ENCODE results near the gene GPHN. TPM values are rescaled to one million over a fixed set of nuclear protein-coding genes. Genes with fewer than 3 reads are reported as not detected.

GPHN gene
- total RNA-seq, 6 donors from 2014 or later: 24.4 to 45.1 (median 31.5) TPM

DNA sequence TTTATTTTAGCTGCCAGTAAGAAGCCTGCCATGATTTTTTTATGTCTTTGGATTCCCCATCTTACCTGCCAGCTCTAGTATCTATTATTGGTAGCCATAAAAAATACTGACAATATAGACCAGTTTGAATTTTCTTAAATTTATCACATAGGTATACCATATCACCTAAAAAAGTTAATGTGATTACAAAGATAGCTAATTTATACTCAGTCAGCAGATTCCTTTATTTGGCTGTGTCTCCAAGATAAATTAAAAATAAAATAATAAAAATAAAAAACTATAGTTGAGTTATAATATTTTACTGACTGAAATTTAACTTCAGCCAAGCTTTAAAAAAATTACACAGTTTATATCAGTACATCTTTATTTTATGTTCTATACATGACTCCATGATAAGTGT is 128.3 kb downstream of the GPHN start:
- H3K27me3 ChIP-seq: no peaks in the 10 kb centered on the region
- DNase-seq (no peak), ATAC-seq (ENCODE audit: low FRiP score in 2 of 2) (no peak)
- no peak overlapping the region for H3K4me3 ChIP-seq
- no peaks in the 10 kb centered on the region for H3K36me3 ChIP-seq
- H3K27ac ChIP-seq: no peak overlapping the region
- peaks cover 0 to 12% (median 0%) of the 10 kb centered on the region in 4 donors for H3K4me1 ChIP-seq
- no peaks in the 10 kb centered on the region for H3K9me3 ChIP-seq
- TF ChIP-seq, protein P1, sequence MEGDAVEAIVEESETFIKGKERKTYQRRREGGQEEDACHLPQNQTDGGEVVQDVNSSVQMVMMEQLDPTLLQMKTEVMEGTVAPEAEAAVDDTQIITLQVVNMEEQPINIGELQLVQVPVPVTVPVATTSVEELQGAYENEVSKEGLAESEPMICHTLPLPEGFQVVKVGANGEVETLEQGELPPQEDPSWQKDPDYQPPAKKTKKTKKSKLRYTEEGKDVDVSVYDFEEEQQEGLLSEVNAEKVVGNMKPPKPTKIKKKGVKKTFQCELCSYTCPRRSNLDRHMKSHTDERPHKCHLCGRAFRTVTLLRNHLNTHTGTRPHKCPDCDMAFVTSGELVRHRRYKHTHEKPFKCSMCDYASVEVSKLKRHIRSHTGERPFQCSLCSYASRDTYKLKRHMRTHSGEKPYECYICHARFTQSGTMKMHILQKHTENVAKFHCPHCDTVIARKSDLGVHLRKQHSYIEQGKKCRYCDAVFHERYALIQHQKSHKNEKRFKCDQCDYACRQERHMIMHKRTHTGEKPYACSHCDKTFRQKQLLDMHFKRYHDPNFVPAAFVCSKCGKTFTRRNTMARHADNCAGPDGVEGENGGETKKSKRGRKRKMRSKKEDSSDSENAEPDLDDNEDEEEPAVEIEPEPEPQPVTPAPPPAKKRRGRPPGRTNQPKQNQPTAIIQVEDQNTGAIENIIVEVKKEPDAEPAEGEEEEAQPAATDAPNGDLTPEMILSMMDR (IDR thresholded peaks at IDR 0.05): no peak
- TF ChIP-seq POLR2A (IDR thresholded peaks at IDR 0.05) (no peak), EP300 (IDR thresholded peaks at IDR 0.05) (no peak), POLR2AphosphoS5 (IDR thresholded peaks at IDR 0.05) (no peak)

DNA sequence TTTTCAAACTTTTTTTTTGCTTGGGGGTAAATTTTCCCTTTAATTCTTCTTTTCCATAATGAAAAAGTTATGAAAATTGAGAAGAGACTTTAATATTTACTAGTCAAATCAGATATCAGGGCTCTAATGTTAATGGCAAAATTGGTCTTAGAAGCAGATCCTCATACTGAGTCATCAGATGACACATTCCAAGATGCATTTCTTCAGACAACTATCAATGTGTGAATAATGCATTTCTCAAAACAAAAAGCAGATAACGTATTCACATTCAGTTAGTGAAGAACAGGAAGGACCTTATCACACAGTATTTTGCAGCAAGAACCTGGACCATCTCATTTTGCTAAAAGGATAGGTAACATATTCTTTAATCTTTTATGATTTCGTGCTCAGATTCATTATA is 130.7 kb downstream of the GPHN start:
- DNase-seq: no peak
- TF ChIP-seq, protein P1 (IDR thresholded peaks at IDR 0.05): no peak
- TF ChIP-seq POLR2A (IDR thresholded peaks at IDR 0.05): no peak
- no peak for TF ChIP-seq EP300 (IDR thresholded peaks at IDR 0.05)
- no peak for TF ChIP-seq POLR2AphosphoS5 (IDR thresholded peaks at IDR 0.05)
- Histone ChIP-seq H3K27ac (no peak overlapping the region), H3K36me3 (no peaks in the 10 kb centered on the region), H3K4me1 (peaks cover 0 to 12% (median 0%) of the 10 kb centered on the region in 4 donors), H3K27me3 (no peaks in the 10 kb centered on the region), H3K4me3 (no peak overlapping the region), H3K9me3 (no peaks in the 10 kb centered on the region)
- no peak for ATAC-seq (ENCODE audit: low FRiP score in 2 of 2)
- 88 to 91% methylated on average over 2 of the region's 2 CpGs for WGBS, 2 donors

- H3K36me3 ChIP-seq: no peaks in the 10 kb centered on the region
- H3K27me3 ChIP-seq: no peaks in the 10 kb centered on the region
- H3K4me3 ChIP-seq: no peak overlapping the region
- WGBS, 2 donors: 83 to 85% methylated on average over 2 of the region's 2 CpGs
- H3K27ac ChIP-seq: no peak overlapping the region
- no peak for ATAC-seq (ENCODE audit: low FRiP score in 2 of 2)
- DNase-seq: no peak
- no peaks in the 10 kb centered on the region for H3K4me1 ChIP-seq
- H3K9me3 ChIP-seq: no peaks in the 10 kb centered on the region
- TF ChIP-seq, protein P1 (IDR thresholded peaks at IDR 0.05): no peak
- no peak for TF ChIP-seq POLR2A (IDR thresholded peaks at IDR 0.05)
- TF ChIP-seq EP300 (IDR thresholded peaks at IDR 0.05): no peak
- TF ChIP-seq POLR2AphosphoS5 (IDR thresholded peaks at IDR 0.05): no peak
These were observed 134.1 kb downstream of the GPHN start for GRCh38 chr14:66641861-66642635.

DNA sequence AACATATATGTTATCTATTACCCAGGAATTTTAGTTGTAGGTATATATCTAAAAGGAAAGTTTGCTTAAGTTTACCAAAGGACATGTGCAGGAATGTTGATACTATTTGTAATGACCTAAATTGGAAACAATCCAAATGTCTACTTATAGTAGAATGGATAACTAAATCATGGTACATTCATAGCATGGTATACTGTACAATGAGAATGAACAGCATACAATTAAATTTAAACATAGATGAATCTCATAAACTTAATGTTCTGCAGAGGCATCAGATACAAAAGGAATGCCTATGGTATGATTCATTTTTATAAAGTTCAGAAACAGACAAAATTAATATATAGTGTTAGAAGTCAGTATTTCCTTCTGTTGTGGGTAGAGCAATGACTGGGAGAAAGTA is 135.4 kb downstream of the GPHN start:
- no peaks in the 10 kb centered on the region for H3K27me3 ChIP-seq
- ATAC-seq (ENCODE audit: low FRiP score in 2 of 2) (no peak), DNase-seq (no peak)
- no peaks in the 10 kb centered on the region for H3K36me3 ChIP-seq
- TF ChIP-seq, protein P1 (IDR thresholded peaks at IDR 0.05): no peak
- no peak for TF ChIP-seq POLR2A (IDR thresholded peaks at IDR 0.05)
- TF ChIP-seq POLR2AphosphoS5 (IDR thresholded peaks at IDR 0.05): no peak
- TF ChIP-seq EP300 (IDR thresholded peaks at IDR 0.05): no peak
- no peak overlapping the region for H3K4me3 ChIP-seq
- no peaks in the 10 kb centered on the region for H3K9me3 ChIP-seq
- H3K4me1 ChIP-seq: no peaks in the 10 kb centered on the region
- H3K27ac ChIP-seq: no peak overlapping the region

GRCh38 chr14:66645716-66646115 is 137.8 kb downstream of the GPHN start:
- no peaks in the 10 kb centered on the region for H3K27me3 ChIP-seq
- no peak for TF ChIP-seq EP300 (IDR thresholded peaks at IDR 0.05)
- TF ChIP-seq POLR2AphosphoS5 (IDR thresholded peaks at IDR 0.05): no peak
- TF ChIP-seq POLR2A (IDR thresholded peaks at IDR 0.05): no peak
- TF ChIP-seq, protein P1 (IDR thresholded peaks at IDR 0.05): no peak
- H3K36me3 ChIP-seq: no peaks in the 10 kb centered on the region
- no peaks in the 10 kb centered on the region for H3K9me3 ChIP-seq
- H3K4me1 ChIP-seq: peaks cover 0 to 4% (median 0%) of the 10 kb centered on the region in 4 donors
- H3K4me3 ChIP-seq: no peak overlapping the region
- no peak for DNase-seq
- H3K27ac ChIP-seq: no peak overlapping the region
- WGBS, 2 donors: 92 to 96% methylated on average over 1 of the region's 1 CpG
- no peak for ATAC-seq (ENCODE audit: low FRiP score in 2 of 2)

Data from upper lobe of left lung (tissue), 6 donors.